IPS-20b (cell line): Measurements from ENCODE around the gene ACVR2B.

Source experiments
- H3K27ac ChIP-seq: one replicate; pipeline ENCODE4 v1.5.1; 2013; ENCODE audit warnings: low read length
- H3K27me3 ChIP-seq: 2 replicates; pipeline ENCODE4 v1.6.1; 2013; ENCODE audit warnings: mild to moderate bottlenecking, low read length, inconsistent platforms; ENCODE audit not compliant: insufficient read depth
- H3K36me3 ChIP-seq: 2 replicates; pipeline ENCODE4 v1.6.1; 2013; ENCODE audit warnings: low read depth, mild to moderate bottlenecking, inconsistent platforms, low read length, moderate library complexity; ENCODE audit not compliant: insufficient read depth
- H3K4me1 ChIP-seq: 2 replicates; pipeline ENCODE4 v1.6.1; 2013; ENCODE audit warnings: mild to moderate bottlenecking, control low read depth, inconsistent platforms, low read length, moderate library complexity; ENCODE audit not compliant: insufficient read depth
- H3K4me3 ChIP-seq: 2 replicates; pipeline ENCODE4 v1.5.1; 2013; ENCODE audit warnings: mild to moderate bottlenecking, low read length, inconsistent platforms
- H3K9ac ChIP-seq: 2 replicates; pipeline ENCODE4 v1.6.1; 2013; ENCODE audit warnings: low read depth, mild to moderate bottlenecking, inconsistent platforms, low read length, moderate library complexity
- H3K9me3 ChIP-seq: 2 replicates; pipeline ENCODE4 v1.6.1; 2013; ENCODE audit warnings: mild to moderate bottlenecking, low read depth, low read length, inconsistent platforms; ENCODE audit not compliant: insufficient read depth

ACVR2B gene

GRCh38 chr3:38460377-38461270 is 6.9 kb downstream of the ACVR2B start:
- Histone ChIP-seq H3K9ac (no peak overlapping the region), H3K27me3 (no peaks in the 10 kb centered on the region), H3K9me3 (0 out of 2 replicates have a peak, but pooled peaks cover 3% of the 10 kb centered on the region), H3K36me3 (no peaks in the 10 kb centered on the region), H3K4me3 (no peak overlapping the region), H3K4me1 (peaks cover 9% of the 10 kb centered on the region), H3K27ac (no peak overlapping the region)

- Histone ChIP-seq H3K4me1 (no peaks in the 10 kb centered on the region), H3K27ac (no peak overlapping the region), H3K36me3 (no peaks in the 10 kb centered on the region), H3K9ac (no peak overlapping the region), H3K4me3 (no peak overlapping the region), H3K27me3 (no peaks in the 10 kb centered on the region), H3K9me3 (peaks cover 24% of the 10 kb centered on the region; the same call in 1 of the 2 replicates)
Measured at GRCh38 chr3:38465588-38466154, 12.0 kb downstream of the ACVR2B start.

GRCh38 chr3:38468765-38469164 is 15.1 kb downstream of the ACVR2B start:
- no peak overlapping the region for H3K9ac ChIP-seq
- no peaks in the 10 kb centered on the region for H3K27me3 ChIP-seq
- no peaks in the 10 kb centered on the region for H3K36me3 ChIP-seq
- no peak overlapping the region for H3K27ac ChIP-seq
- no peaks in the 10 kb centered on the region for H3K4me1 ChIP-seq
- peaks cover 24% of the 10 kb centered on the region; the same call in 1 of the 2 replicates for H3K9me3 ChIP-seq
- no peak overlapping the region for H3K4me3 ChIP-seq

- no peaks in the 10 kb centered on the region for H3K27me3 ChIP-seq
- no peak overlapping the region for H3K9ac ChIP-seq
- no peaks in the 10 kb centered on the region for H3K4me1 ChIP-seq
- no peaks in the 10 kb centered on the region for H3K36me3 ChIP-seq
- H3K9me3 ChIP-seq = peaks cover 24% of the 10 kb centered on the region; the same call in 1 of the 2 replicates
- H3K27ac ChIP-seq = no peak overlapping the region
- H3K4me3 ChIP-seq = no peak overlapping the region
Measured at GRCh38 chr3:38469852-38470251, 16.2 kb downstream of the ACVR2B start.

- Histone ChIP-seq H3K4me3 (no peak overlapping the region), H3K27ac (no peak overlapping the region), H3K27me3 (no peaks in the 10 kb centered on the region), H3K9me3 (peaks cover 16% of the 10 kb centered on the region; the same call in 1 of the 2 replicates), H3K4me1 (no peaks in the 10 kb centered on the region), H3K36me3 (no peaks in the 10 kb centered on the region), H3K9ac (no peak overlapping the region)
Measured at GRCh38 chr3:38471260-38471857, 17.7 kb downstream of the ACVR2B start.

- Histone ChIP-seq H3K4me3 (no peak overlapping the region), H3K9ac (no peak overlapping the region), H3K27ac (no peak overlapping the region), H3K4me1 (no peaks in the 10 kb centered on the region), H3K27me3 (no peaks in the 10 kb centered on the region), H3K36me3 (no peaks in the 10 kb centered on the region), H3K9me3 (peaks cover 16% of the 10 kb centered on the region; the same call in 1 of the 2 replicates)
Measured at GRCh38 chr3:38472342-38472741, 18.7 kb downstream of the ACVR2B start.

GRCh38 chr3:38473229-38473628 is 19.5 kb downstream of the ACVR2B start:
- Histone ChIP-seq H3K9me3 (peaks cover 16% of the 10 kb centered on the region; the same call in 1 of the 2 replicates), H3K4me1 (no peaks in the 10 kb centered on the region), H3K27me3 (no peaks in the 10 kb centered on the region), H3K27ac (no peak overlapping the region), H3K36me3 (peaks cover under 1% of the 10 kb centered on the region; the same call in 1 of the 2 replicates), H3K9ac (no peak overlapping the region), H3K4me3 (no peak overlapping the region)

GRCh38 chr3:38474928-38475605 is 21.4 kb downstream of the ACVR2B start:
- Histone ChIP-seq H3K4me3 (no peak overlapping the region), H3K4me1 (no peaks in the 10 kb centered on the region), H3K36me3 (peaks cover 17% of the 10 kb centered on the region), H3K27me3 (no peaks in the 10 kb centered on the region), H3K27ac (no peak overlapping the region), H3K9me3 (0 out of 2 replicates have a peak, but pooled peaks cover 1% of the 10 kb centered on the region), H3K9ac (no peak overlapping the region)

GRCh38 chr3:38475716-38476115 is 22.0 kb downstream of the ACVR2B start:
- Histone ChIP-seq H3K4me3 (no peak overlapping the region), H3K9ac (no peak overlapping the region), H3K27ac (no peak overlapping the region), H3K36me3 (peaks cover 24% of the 10 kb centered on the region), H3K4me1 (no peaks in the 10 kb centered on the region), H3K9me3 (no peaks in the 10 kb centered on the region), H3K27me3 (no peaks in the 10 kb centered on the region)

GRCh38 chr3:38476157-38476756 is 22.6 kb downstream of the ACVR2B start:
- Histone ChIP-seq H3K27me3 (no peaks in the 10 kb centered on the region), H3K4me1 (no peaks in the 10 kb centered on the region), H3K9me3 (no peaks in the 10 kb centered on the region), H3K4me3 (no peak overlapping the region), H3K27ac (no peak overlapping the region), H3K36me3 (peaks cover 29% of the 10 kb centered on the region), H3K9ac (no peak overlapping the region)
